Activated naive CD8-positive, alpha-beta T cell treated with anti-CD3 and anti-CD28 coated beads, Interleukin-2, amount 50 U/mL, for 16 hours (primary cell): ENCODE data around the gene ADGRL4.
"Not testable (repeated sequence)": the region's sequence is repeated elsewhere in the genome, so short reads cannot be mapped to it uniquely, and the experiment has no call there.

Experiments used
- DNase-seq: peaks from one replicate; pipeline ENCODE4 v3.0.0-alpha.2; 2020; ENCODE audit warnings: low read depth, low spot score

The ADGRL4 gene

DNA sequence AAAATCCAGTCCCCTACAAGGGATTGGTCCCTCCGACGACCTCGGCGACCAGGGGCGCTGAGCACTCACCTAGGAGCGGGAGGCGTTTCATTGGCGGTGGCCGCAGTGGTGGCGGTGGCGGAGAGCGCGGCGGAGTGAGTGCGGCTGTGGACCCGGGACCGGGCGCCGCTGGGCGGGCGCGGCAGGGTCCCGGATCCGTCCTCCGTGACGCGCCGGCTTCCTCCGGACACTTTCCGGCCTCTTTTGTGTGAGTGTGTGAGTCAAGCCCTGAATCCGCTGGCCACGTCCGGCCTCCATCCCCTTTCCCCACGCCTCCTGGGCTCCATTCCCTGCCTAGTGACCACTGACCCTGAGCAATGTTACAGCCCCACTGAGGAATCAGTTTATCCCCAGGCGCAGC lies at the start of gene ADGRL4:
ADGRL4 (minus strand) TSS at position 167 of the 400 bp plus-strand sequence; CDS start at position 91, 76 bp downstream.
- DNase-seq: no peak

DNA sequence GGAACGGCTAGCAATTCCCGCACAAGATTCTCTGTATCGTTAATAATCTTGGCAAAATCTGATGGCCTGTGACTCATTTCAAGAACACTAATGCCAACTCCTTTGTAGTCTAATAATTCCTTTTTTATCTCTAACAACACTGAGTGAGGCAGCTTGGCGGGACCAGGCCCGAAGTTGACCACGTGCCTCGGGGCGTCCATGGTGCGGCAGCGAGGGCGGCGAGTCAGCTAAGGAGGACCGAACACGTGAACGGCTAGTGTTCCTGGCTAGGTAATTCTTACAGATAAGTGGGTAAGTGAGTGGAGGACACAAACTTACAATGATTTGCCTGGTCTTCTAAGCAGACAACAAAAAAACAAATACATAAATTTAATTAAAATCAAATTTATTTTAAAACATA lies 49.3 kb upstream of the ADGRL4 start:
- no peak for DNase-seq

DNA sequence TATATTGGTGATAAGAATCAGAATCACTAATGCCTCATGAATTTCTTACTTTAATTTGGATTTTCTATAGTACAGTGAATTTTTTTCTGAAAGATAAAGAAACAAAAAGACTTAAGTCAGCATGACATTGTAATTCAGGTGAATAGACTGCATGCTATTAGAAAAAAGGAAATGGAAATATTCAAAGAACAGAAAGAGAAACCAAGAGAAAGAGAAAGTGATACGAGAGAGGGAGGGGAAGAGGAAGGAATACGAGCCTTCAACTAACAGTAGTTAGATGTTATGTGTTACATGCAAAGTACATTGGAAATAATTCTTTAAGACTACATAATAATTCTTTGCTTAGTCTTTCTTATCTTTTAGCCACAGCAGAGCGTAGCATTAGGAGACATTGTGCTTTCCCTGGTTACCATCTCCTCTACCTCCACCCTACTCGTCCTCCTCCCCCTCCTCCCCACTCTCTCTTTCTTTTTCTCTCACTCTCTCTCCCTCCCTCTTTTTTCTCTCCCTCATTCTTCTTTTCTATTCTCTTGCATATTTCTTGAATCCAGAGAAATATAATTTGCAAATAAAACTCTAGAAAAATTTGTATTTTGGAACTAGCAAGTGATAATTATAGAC lies 46.4 kb upstream of the ADGRL4 start:
- DNase-seq: no peak

DNA sequence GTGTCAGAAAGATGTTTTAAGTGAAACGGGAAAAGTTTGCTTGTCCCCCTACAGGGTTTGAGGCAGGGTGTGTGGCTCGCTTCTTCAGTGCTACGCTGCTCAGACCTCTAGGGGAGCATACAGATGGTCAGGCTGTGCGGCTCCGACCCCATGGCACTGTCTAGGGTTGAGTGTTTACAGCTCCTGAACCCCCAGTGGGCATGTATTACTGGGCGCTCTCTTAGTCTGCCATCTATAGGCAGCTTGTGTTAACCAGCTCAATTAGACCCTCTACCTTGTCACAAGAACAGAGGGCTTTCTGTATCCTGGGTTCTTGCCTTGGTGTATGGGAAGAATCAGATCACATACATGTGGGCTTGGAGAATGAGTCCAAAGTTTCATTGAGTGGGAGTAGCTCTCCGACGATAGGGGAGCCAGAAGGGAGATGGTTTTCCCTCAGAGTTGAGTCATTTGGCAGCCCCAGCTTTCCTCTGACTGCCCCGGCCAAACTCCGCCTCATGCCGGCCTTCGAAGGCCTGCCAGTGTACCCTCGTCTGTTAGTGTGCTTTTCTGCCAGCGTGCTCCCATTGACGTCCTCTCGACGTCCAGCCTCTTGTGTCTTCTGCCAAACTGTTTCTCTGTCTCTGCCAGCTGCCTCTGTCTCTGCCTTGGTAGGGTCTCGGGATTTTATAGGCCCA lies 38.6 kb upstream of the ADGRL4 start:
- no peak for DNase-seq

DNA sequence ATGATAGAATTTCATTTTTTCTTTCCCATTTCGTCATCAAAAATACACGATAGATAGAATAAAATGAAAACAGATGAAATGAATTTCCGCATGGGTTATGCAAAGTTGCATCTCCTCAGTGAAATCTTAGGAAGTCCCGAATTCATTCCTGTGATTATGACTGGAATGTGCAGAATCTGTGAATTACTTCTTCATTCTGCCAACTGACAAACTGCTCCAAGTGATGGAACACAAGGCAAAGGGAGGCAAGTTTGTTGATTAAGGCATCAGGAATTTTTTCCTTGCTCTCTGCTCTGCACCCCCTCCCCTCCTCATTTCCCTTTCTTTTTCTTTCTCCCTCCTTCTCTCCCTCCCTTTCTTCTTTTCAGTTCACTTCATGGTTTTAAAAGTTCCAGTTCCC lies 37.0 kb upstream of the ADGRL4 start:
- DNase-seq: no peak

DNA sequence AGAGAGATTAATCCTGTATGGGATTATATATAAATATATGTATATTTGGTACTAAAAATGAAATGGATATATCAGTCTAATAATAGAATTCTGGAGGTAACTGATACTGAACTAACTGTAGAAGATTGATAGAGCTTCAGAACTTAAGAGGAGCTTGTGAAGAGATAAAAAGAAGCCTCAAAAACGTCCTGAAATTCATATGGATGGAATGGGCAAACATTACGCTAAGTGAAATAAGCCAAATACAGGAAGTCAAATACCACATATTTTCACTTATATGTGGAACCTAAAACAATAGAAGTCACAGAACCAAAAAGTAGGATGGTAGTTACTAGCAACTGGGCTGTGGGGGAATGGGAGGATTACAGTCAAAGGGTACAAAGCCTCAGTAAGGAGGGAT lies 36.0 kb upstream of the ADGRL4 start:
- DNase-seq: no peak

DNA sequence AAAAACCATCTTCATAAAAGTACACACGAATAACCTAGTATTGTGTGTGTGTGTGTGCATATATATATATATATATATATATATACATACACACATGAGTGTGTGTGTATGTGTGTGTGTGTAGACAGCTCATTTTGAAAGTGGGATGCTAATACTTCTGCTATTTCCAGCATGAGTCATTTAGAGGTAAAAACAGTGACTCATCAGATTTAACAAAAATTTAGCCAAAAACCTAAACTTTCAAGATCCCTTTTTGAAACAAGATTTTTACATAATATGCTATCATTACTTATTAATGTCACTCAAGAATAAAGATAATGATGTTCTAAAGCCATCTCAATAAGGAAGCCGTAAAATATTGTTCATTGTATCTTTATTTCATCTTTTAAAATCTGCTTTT lies 35.6 kb upstream of the ADGRL4 start:
- DNase-seq: no peak

DNA sequence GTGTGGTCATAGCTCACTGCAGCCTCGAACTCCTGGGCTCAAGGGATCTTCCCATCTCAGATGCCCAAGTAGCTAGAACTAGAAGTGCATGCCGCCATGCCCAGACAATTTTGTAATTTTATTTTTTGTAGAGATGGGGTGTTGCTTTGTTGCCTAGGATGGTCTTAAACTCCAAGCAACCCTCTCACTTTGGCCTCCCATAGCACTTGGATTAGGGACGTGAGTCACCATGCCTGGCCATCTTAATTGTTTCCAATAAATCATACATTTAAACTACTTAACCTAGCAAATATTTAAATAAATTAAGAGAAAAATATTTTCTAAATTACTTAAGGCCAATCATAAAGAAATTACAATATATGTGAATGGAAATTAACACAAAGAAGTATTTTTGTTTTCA lies 35.1 kb upstream of the ADGRL4 start:
- no peak for DNase-seq

DNA sequence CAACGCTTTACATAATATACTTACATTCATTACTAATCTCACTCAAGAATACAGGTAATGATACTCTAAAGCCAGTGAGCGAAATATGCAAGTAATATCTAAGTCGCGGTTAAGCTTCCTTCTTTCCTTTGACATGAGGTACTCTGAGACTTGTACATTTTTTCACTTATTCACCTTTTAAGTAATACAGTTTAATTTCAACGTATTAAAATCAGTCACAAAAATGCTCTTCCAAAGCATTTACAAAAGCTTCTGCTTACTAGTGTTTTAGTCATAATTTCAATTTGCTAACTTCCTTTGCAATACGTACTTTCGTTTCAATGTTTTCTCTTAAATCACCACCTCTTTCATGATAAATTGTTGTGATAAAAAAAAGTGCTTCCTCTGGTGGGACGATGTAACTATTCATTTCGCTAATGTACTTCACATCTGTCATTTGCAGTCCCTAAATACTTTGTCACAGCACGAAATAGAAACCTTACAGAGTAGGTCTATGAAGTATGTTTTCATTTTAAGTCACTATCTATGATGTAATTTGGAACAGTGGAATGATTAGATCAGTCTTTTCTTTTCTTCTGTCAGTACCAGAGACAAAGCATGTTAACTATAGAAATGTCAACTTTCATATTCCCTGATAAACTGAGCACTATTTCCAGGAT lies 34.0 kb upstream of the ADGRL4 start:
- DNase-seq: no peak

DNA sequence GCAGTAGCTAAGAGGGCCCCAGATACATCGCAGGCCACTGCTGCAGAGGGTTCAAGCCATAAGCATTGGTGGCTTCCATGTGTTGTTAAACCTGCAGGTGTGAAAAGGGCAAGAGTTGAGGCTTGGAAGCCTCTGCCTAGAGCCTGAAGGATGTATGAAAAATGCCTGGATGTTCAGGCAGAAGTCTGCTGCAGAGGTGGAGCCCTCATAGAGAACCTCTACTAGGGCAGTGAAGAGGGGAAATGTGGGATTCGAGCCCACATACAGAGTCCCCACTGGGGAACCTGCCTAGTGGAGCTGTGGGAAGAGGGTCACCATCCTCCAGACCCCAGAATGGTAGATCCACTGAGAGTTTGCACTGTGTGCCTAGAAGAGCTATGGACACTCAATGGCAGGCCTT lies 30.6 kb upstream of the ADGRL4 start:
- no peak for DNase-seq

DNA sequence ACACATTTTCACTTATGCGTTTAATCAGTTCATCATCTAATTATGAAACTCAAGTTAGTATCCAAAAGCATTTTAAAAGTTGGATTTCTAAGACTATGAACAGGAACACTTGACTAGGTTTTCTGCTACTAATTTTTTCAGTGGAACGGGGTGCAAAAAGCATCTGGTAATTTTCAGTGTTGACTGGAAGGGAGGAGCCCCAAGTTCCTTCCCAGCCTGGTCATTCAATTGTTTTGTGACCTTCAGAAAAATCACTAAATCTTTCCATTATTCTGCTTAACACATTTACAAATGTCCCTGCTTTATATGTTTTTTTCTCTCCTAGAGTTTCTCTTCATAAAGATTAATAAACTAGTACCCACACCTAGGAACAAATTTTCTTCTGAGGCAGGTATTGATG lies 6.0 kb upstream of the ADGRL4 start:
- DNase-seq: no peak

DNA sequence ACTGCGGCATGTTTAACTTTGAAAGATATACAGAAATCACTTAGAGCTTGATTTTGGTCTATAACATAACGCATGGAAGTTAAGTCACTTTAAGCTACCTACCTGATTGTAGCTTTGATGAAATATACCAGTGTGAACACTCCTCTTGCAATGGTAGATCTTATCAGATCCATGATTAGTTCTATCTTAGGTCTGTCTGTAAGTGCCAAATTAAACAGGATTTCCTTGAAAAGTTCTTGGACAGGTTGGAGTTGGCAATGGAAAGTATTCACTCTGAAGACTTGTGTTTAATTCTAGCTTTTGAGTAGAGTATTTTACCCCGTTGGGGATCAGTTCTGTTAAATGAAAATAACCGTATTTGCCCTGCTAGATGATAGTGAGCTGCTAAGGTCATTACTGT lies 4.1 kb upstream of the ADGRL4 start:
- no peak for DNase-seq

DNA sequence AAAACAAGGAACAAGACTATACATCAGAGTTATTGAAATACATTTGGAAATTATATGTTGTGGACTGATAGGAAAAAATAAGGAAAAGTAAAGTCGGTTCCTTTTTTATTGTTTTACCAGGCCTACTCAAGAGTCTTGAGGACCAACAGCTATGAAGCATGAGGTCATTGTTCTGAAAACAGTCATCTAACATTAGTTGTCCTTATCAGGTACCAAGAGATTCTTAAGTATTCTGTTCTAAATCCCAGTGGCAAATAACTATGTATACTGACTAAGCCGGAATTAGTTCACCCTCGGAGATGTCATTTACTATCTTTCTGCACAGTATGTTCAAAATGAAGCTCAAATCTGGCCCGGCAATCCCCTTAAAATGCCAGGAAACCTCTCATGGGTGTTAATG lies 585 bp downstream of the ADGRL4 start:
- DNase-seq: no peak

DNA sequence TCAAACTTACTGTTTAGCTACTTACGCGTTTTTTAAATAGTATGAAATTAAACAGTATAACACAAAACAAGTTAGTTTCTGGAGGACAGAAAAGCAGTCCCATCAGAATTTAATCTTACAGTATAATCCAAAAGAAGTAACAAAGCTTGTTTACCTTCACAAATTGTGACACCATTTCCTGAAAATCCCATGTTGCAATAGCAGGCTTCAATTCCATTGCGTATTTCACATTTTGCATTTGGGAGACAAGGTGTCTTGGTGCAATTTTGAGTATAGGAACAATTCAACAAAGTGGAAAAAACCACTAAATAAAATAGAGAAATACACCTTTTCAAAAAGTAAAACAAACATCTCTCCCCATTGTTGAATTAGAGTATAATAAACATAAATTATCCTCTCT lies 1.6 kb downstream of the ADGRL4 start:
- DNase-seq: no peak

DNA sequence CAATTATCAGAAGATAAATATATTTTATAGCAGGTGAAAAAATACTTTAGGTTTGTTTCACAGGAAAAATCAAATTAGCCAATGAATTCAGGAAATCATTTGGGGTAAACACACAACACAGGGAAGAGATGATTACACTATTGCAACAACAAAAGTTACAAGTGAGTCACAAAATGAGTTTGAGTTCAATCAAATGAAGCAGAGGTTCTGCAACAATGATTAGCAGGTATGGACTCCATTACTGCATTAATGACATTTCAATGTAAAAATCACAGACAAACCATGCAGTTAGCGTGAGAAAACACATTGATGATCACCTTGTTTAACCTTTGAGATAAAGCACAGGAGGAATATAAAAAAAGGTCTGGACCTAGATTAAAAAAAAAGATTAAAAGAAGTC lies 9.7 kb downstream of the ADGRL4 start:
- DNase-seq: no peak

DNA sequence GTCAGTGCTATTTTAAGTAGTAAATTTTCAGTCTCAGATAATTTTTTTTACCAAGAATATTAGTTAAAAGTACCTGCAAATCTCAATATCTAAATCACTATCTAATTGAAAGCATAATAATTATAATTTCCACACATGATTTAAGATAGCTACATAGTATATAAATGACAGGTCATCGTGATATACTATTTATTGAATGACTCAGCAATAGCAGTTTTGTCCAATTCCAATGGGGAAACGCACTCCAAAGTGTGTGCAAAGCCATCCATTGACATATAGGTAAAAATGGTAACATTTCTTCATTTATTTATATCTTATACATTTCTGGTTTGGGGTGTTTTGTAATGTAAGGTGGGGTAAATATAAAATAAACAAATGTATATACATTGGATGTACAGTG lies 19.5 kb downstream of the ADGRL4 start:
- no peak for DNase-seq

DNA sequence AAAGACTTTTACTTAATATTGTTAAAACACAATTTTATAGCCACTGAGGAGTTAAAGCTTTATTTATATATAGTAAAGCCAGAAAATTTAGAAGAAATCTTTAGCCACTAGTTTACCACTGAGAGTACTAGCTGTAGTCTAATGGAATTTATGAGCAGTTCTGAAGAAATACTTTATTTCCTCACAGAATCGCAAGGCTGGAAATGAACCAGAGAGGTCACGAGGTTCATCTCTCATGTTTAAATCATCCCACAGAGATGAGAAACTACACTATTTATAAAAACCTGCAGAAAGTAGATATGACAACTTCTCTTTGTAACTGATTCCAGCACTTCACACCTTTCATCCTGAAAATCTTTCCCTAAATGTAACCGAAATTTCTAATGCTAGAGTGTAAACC lies 26.0 kb downstream of the ADGRL4 start:
- DNase-seq: no peak

DNA sequence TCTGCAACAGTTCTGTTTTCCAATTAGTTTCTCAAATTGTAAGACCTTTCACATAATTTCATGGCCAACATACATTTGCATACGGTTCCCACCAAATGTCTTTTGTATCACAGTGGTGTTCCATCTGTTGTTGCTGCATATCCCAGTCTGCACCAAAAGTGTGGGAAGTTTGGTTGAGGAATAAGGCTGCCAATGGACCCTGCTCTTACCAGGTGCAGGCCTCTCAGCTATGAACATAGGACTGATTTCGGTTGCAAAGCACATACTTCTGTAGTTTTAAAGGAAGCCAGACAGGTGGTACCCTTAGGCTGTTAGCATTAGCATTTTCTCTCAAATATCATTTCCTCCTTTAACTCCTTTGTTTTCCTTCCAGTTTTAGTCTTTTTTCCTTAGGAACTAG lies 33.8 kb downstream of the ADGRL4 start:
- DNase-seq: no peak

DNA sequence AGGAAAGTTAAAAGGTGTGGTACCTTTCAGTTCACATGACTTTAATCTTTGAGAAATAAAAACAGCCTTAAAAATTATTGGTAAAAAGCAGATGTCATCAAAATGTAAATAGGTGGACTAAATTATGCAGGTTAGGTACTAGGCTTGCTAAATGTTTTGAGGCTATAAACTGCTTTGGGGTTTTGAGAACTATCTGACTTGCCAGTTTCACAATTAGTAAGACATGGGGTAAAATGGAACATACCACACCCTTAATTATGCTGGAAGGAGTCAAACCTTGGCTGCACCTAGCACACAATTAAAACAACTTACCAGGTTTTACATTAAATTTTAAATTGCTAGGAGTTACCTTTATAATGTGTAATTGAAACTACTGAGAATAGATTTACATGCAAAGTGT lies 39.4 kb downstream of the ADGRL4 start:
- not testable (repeated sequence) for DNase-seq

DNA sequence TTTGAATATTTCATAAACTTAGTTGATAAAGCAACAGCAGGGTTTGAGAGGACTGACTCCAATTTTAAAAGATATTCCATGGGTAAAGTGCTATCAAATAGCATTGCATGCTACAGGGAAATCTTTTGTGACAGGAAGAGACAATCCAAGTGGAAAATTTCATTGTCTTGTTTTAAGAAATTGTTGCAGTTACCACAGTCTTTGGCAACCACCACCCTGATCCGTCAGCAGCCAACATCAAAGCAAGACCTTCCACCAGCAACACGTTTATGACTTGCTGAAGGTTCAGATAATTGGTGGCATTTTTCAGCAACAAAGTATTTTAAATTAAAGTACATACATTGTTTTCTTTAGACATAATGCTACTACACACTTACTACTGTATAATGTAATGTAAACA lies 47.8 kb downstream of the ADGRL4 start:
- no peak for DNase-seq

DNA sequence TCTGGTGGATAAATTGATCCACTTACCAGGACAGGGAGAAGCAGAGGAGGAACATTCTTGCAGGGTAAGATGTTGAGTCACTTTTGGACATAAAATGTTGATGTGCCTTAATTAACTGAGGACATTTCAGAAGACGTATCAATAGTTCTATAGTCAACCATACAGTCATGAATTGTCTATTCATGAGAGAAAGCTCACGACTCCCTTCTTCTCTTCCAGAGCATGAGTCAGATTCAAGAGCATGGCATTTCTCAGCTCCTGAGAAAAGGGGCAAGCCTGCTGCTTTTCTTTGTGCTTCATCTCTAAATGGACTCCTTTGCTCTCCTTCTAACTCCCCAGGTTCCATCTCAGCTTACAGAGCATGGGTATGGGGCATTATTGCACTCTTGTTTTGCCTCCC lies 55.7 kb downstream of the ADGRL4 start:
- DNase-seq: no peak

DNA sequence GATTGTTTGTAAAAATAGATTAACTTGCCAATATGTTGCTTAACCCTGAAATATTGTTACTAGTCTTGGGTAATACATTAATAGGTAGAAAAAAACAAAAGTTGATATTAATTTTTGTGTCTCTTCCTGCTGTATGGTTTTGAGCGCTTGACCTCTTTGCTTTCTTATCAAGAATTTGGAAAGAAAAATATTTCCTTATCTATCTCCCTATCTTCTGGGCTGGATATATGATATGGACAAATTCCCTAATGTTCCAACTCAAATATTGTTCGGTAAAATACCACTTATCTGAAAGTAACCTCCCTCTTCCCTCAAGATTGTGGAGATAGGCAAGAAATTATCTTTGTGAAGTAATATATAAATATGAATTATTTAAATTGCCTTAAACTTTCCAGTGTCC lies 57.3 kb downstream of the ADGRL4 start:
- no peak for DNase-seq

DNA sequence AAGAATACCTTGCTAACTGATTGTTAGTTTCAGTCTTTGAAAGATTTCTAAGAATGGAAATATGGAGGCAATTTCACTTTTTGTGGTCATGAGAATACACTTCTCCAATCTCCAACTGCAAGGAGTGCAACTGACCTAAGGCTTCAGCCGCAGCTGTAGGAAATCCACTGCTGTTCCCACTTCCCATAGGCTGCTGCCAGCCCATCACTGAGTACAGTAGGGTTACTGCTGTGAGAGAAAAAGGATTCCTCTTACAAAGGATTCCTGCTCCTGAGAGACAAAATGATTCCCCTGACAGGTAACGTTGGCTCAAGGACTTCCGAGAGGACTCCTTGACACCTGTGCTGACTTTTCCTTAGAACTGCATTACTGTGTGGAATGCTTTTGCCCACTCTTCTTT lies 87.4 kb downstream of the ADGRL4 start:
- no peak for DNase-seq
